Hepatocyte (in vitro differentiated cells): Measurements from ENCODE around the gene FN1.
"Not testable (repeated sequence)": the region's sequence is repeated elsewhere in the genome, so short reads cannot be mapped to it uniquely, and the experiment has no call there.

ENCODE experiments used
- EZH2phosphoT487 ChIP-seq: fragments of 200-600 bp; sonication (generic); IDR thresholded peaks from one replicate; pipeline ENCODE4 v1.6.1; 2018; ENCODE audit warnings: antibody characterized with exemption, mild to moderate bottlenecking, low read depth, moderate library complexity; ENCODE audit not compliant: unreplicated experiment, severe bottlenecking
- TF ChIP-seq, protein P1 (sequence below): fragments of 200-600 bp; sonication (generic); IDR thresholded peaks from 2 replicates; pipeline ENCODE4 v1.5.1; 2016; ENCODE audit warnings: antibody characterized with exemption, mild to moderate bottlenecking; ENCODE audit not compliant: poor library complexity

DNA sequence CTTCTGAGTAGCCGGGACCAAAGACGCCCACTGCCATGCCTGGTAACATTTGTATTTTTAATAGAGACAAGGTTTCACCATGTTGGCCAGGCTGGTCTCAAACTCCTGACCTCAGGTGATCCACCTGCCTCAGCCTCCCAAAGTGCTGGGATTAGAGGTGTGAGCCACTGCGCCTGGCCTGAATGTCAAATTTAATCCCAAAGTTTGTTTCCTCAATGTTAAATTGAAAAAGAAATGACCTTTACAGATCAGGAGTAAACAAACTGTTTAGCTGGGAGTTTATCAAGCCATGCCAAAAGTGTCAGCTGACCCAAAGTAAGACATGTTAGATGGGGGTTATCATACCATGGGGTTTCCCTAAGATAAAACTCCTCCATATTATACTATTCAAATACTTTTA is 75.8 kb downstream of the FN1 start:
- TF ChIP-seq, protein P1, sequence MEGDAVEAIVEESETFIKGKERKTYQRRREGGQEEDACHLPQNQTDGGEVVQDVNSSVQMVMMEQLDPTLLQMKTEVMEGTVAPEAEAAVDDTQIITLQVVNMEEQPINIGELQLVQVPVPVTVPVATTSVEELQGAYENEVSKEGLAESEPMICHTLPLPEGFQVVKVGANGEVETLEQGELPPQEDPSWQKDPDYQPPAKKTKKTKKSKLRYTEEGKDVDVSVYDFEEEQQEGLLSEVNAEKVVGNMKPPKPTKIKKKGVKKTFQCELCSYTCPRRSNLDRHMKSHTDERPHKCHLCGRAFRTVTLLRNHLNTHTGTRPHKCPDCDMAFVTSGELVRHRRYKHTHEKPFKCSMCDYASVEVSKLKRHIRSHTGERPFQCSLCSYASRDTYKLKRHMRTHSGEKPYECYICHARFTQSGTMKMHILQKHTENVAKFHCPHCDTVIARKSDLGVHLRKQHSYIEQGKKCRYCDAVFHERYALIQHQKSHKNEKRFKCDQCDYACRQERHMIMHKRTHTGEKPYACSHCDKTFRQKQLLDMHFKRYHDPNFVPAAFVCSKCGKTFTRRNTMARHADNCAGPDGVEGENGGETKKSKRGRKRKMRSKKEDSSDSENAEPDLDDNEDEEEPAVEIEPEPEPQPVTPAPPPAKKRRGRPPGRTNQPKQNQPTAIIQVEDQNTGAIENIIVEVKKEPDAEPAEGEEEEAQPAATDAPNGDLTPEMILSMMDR = not testable (repeated sequence)
- not testable (repeated sequence) for TF ChIP-seq EZH2phosphoT487
